Caco-2 (cell line): Measurements from ENCODE around the gene ANO1. TPM values are rescaled to one million over a fixed set of nuclear protein-coding genes. Genes with fewer than 3 reads are reported as not detected.

Source experiments
- BruUV-seq: library from RNA; stranded (reverse); fragments of 400-500 nt; replicated peaks from 2 replicates; lab custom pipeline; 2021; lab: Mats Ljungman, UMichigan
- CTCF ChIA-PET: fragments of 300-600 bp; sonication (Branson Sonifier 250); formaldehyde crosslinking; loops from one replicate; lab custom pipeline; 2022; ENCODE audit warnings: antibody characterized with exemption; lab: Charles Lee
- POLR2A ChIA-PET: fragments of 300-600 bp; sonication (Branson Sonifier 250); formaldehyde crosslinking; loops from one replicate; lab custom pipeline; 2022; ENCODE audit warnings: antibody characterized with exemption; lab: Charles Lee
- DNase-seq, 2 experiments: peaks; one replicate each; pipeline versions ENCODE4 v3.0.0 to v3.0.0-alpha.2; 2020 to 2022
- H3K27me3 ChIP-seq: replicated peaks from 2 replicates; pipeline ENCODE4 v1.6.0; 2011; ENCODE audit warnings: low read length; ENCODE audit not compliant: control insufficient read depth, insufficient read depth
- H3K36me3 ChIP-seq: 2 replicates; pipeline ENCODE4 v1.5.1; 2011; ENCODE audit warnings: low read length; ENCODE audit not compliant: control insufficient read depth, insufficient read depth
- H3K4me1 ChIP-seq: fragments of 250-450 bp; sonication (Bioruptor Pico); 2 replicates; pipeline ENCODE4 v1.5.1; 2020; ENCODE audit warnings: mild to moderate bottlenecking
- H3K4me3 ChIP-seq: 2 replicates; pipeline ENCODE4 v1.5.1; 2011; ENCODE audit warnings: low read depth, mild to moderate bottlenecking, control low read depth, low read length
- H3K9me3 ChIP-seq: fragments of 250-450 bp; sonication (Bioruptor Pico); 2 replicates; pipeline ENCODE4 v1.5.1; 2020; ENCODE audit warnings: mild to moderate bottlenecking, moderate library complexity
- H3K27ac Mint-ChIP-seq: one replicate; pipeline ENCODE4 v1.8.0; 2022; ENCODE audit warnings: mixed read lengths; ENCODE audit not compliant: unreplicated experiment
- H3K27me3 Mint-ChIP-seq: one replicate; pipeline ENCODE4 v1.8.0; 2022; ENCODE audit warnings: mixed read lengths; ENCODE audit not compliant: insufficient read depth, unreplicated experiment
- H3K36me3 Mint-ChIP-seq: one replicate; pipeline ENCODE4 v1.8.0; 2022; ENCODE audit warnings: mild to moderate bottlenecking, mixed read lengths; ENCODE audit not compliant: insufficient read depth, unreplicated experiment
- H3K4me1 Mint-ChIP-seq: one replicate; pipeline ENCODE4 v1.8.0; 2022; ENCODE audit warnings: low read depth, mixed read lengths; ENCODE audit not compliant: unreplicated experiment
- H3K4me3 Mint-ChIP-seq: one replicate; pipeline ENCODE4 v1.8.0; 2022; ENCODE audit warnings: mild to moderate bottlenecking, moderate library complexity, mixed read lengths; ENCODE audit not compliant: unreplicated experiment
- H3K9me3 Mint-ChIP-seq: one replicate; pipeline ENCODE4 v1.8.0; 2022; ENCODE audit warnings: mixed read lengths; ENCODE audit not compliant: unreplicated experiment
- CTCF ChIP-seq, 2 experiments: fragments of 200-600 bp in 1 of 2; IDR thresholded peaks; 1 replicate in 1 of 2; 2 replicates in 1 of 2; pipeline versions ENCODE4 v1.5.1 to v1.8.0; 2011 to 2022; ENCODE audit warnings: antibody characterized with exemption in 1 of 2, control low read depth in 1 of 2, inconsistent platforms in 1 of 2, low read depth in 1 of 2, low read length in 1 of 2, mild to moderate bottlenecking in 1 of 2, moderate library complexity in 1 of 2; ENCODE audit not compliant: insufficient read depth in 1 of 2, severe bottlenecking in 1 of 2, unreplicated experiment in 1 of 2
- intact Hi-C: fragments of 100-400 bp; cut with micrococcal nuclease; formaldehyde crosslinking; loops from one replicate; pipeline ENCODE4 v1.10.0; 2022; ENCODE audit not compliant: unreplicated experiment
- total RNA-seq: library from RNA; stranded (reverse); gene quantifications from 2 replicates; pipeline ENCODE4 v1.2.3, GENCODE V29; 2022

ANO1 gene
- total RNA-seq, 1 experiment from 2014 or later: 8.4 TPM

- Mint-ChIP-seq H3K4me3 (no peak overlapping the region), H3K27ac (no peak overlapping the region), H3K9me3 (no peaks in the 10 kb centered on the region), H3K36me3 (no peaks in the 10 kb centered on the region), H3K27me3 (no peaks in the 10 kb centered on the region), H3K4me1 (no peaks in the 10 kb centered on the region)
- Histone ChIP-seq H3K4me3 (no peak overlapping the region), H3K4me1 (no peaks in the 10 kb centered on the region), H3K27me3 (no peaks in the 10 kb centered on the region), H3K36me3 (no peaks in the 10 kb centered on the region), H3K9me3 (peaks cover under 1% of the 10 kb centered on the region)
- TF ChIP-seq CTCF (IDR thresholded peaks at IDR 0.05; ENCODE audit: insufficient read depth in 1 of 2, low read depth in 1 of 2, low read length in 1 of 2, severe bottlenecking in 1 of 2, unreplicated experiment in 1 of 2): no peak
- ChIA-PET CTCF (no interaction called here), POLR2A (no interaction called here)
- intact Hi-C loops: no loop called here
- no TSS peak for BruUV-seq
- peak in 1 of 2 experiments; percentile 10 for DNase-seq
Measured at GRCh38 chr11:70030412-70030811, 47.7 kb upstream of the ANO1 start.

DNA sequence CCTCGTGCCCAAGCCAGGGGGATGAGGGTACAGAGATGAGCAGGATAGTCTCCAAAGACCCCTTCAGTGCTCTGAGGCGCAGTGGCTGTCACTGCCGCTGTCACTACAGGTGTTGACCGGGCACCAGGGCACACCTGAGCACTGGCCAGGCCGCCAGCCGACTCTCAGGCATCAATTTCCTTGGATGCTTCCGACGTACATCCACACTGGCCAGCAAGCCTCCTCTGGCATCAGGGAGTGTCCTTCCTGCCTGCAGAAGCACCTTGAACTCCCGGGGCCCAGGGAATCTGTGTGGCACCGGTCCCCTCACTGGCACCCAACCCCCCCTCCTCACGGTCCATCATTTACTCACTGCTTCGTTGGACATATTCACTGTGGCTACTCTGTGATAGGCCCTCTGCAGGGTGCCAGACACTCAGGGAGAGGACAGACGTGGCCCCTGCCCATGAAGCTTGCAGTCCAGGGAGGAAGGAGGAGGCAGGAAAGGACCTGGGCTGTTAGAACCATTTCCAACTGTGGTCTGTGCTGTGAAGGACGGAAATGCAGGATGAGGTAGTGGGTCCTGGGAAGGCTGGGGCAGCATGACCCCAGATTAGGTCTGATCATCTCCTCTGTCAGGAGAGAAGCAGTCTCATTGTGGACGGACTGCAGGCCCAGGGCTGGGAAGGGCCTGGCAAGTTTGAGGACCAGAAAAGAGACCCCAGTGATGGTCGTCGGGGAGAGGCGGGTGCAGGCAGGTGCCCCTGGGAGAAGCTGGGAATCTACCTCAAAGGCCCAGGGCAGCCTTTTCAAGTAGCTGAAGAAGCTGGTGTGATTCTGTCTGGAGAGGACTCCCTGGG, 46.3 kb upstream of the ANO1 start:
- CTCF ChIA-PET: no interaction called here
- Histone ChIP-seq H3K27me3 (no peaks in the 10 kb centered on the region), H3K4me3 (no peak overlapping the region), H3K9me3 (peaks cover 8% of the 10 kb centered on the region), H3K4me1 (no peaks in the 10 kb centered on the region), H3K36me3 (no peaks in the 10 kb centered on the region)
- BruUV-seq: no TSS peak
- Mint-ChIP-seq H3K27ac (no peak overlapping the region), H3K36me3 (no peaks in the 10 kb centered on the region), H3K4me1 (no peaks in the 10 kb centered on the region), H3K4me3 (no peak overlapping the region), H3K27me3 (no peaks in the 10 kb centered on the region), H3K9me3 (peaks cover 12% of the 10 kb centered on the region)
- DNase-seq: peak in 1 of 2 experiments; percentile 36
- POLR2A ChIA-PET: no interaction called here
- intact Hi-C loops: no loop called here
- TF ChIP-seq CTCF (IDR thresholded peaks at IDR 0.05; ENCODE audit: insufficient read depth in 1 of 2, low read depth in 1 of 2, low read length in 1 of 2, severe bottlenecking in 1 of 2, unreplicated experiment in 1 of 2): no peak

GRCh38 chr11:70032470-70032795, 45.7 kb upstream of the ANO1 start:
- Histone ChIP-seq H3K27me3 (no peaks in the 10 kb centered on the region), H3K4me3 (no peak overlapping the region), H3K4me1 (no peaks in the 10 kb centered on the region), H3K9me3 (peaks cover 13% of the 10 kb centered on the region), H3K36me3 (no peaks in the 10 kb centered on the region)
- Mint-ChIP-seq H3K27me3 (no peaks in the 10 kb centered on the region), H3K4me3 (no peak overlapping the region), H3K9me3 (peaks cover 18% of the 10 kb centered on the region), H3K36me3 (no peaks in the 10 kb centered on the region), H3K27ac (no peak overlapping the region), H3K4me1 (no peaks in the 10 kb centered on the region)
- ChIA-PET CTCF (no interaction called here), POLR2A (no interaction called here)
- BruUV-seq: no TSS peak
- DNase-seq: no peak
- TF ChIP-seq CTCF (IDR thresholded peaks at IDR 0.05; ENCODE audit: insufficient read depth in 1 of 2, low read depth in 1 of 2, low read length in 1 of 2, severe bottlenecking in 1 of 2, unreplicated experiment in 1 of 2): no peak
- intact Hi-C loops: no loop called here
